Muscle layer of colon (tissue), 2 donors: ENCODE measurements around the gene LRRC34.

Experiments
- H3K27ac ChIP-seq: one replicate; pipeline ENCODE4 v1.7.0; 2013; ENCODE audit warnings: low read depth, mild to moderate bottlenecking, low read length, moderate library complexity
- H3K27me3 ChIP-seq, 2 donors: one replicate each; pipeline ENCODE4 v1.7.0; 2013; ENCODE audit warnings: low read length in 2 of 2, mild to moderate bottlenecking in 2 of 2; ENCODE audit not compliant: insufficient read depth in 2 of 2, control insufficient read depth in 1 of 2
- H3K36me3 ChIP-seq: one replicate; pipeline ENCODE4 v1.7.0; 2013; ENCODE audit warnings: mild to moderate bottlenecking, low read length; ENCODE audit not compliant: insufficient read depth
- H3K4me1 ChIP-seq: one replicate; pipeline ENCODE4 v1.7.0; 2013; ENCODE audit warnings: mild to moderate bottlenecking, low read length; ENCODE audit not compliant: insufficient read depth
- H3K4me3 ChIP-seq, 2 donors: one replicate each; pipeline ENCODE4 v1.7.0; 2013; ENCODE audit warnings: low read length in 2 of 2, low read depth in 1 of 2, mild to moderate bottlenecking in 1 of 2, moderate library complexity in 1 of 2
- H3K9ac ChIP-seq: one replicate; pipeline ENCODE4 v1.7.0; 2013; ENCODE audit warnings: low read length
- H3K9me3 ChIP-seq: one replicate; pipeline ENCODE4 v1.7.0; 2013; ENCODE audit warnings: mild to moderate bottlenecking, low read length
- donor health status: abdominal sarcoma.
- donor health status: Adenocarcinoma of cecum.

LRRC34 gene, protein sequence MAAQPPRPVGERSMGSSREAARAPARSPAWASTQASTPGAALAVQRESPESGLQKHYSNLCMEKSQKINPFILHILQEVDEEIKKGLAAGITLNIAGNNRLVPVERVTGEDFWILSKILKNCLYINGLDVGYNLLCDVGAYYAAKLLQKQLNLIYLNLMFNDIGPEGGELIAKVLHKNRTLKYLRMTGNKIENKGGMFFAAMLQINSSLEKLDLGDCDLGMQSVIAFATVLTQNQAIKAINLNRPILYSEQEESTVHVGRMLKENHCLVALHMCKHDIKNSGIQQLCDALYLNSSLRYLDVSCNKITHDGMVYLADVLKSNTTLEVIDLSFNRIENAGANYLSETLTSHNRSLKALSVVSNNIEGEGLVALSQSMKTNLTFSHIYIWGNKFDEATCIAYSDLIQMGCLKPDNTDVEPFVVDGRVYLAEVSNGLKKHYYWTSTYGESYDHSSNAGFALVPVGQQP

DNA sequence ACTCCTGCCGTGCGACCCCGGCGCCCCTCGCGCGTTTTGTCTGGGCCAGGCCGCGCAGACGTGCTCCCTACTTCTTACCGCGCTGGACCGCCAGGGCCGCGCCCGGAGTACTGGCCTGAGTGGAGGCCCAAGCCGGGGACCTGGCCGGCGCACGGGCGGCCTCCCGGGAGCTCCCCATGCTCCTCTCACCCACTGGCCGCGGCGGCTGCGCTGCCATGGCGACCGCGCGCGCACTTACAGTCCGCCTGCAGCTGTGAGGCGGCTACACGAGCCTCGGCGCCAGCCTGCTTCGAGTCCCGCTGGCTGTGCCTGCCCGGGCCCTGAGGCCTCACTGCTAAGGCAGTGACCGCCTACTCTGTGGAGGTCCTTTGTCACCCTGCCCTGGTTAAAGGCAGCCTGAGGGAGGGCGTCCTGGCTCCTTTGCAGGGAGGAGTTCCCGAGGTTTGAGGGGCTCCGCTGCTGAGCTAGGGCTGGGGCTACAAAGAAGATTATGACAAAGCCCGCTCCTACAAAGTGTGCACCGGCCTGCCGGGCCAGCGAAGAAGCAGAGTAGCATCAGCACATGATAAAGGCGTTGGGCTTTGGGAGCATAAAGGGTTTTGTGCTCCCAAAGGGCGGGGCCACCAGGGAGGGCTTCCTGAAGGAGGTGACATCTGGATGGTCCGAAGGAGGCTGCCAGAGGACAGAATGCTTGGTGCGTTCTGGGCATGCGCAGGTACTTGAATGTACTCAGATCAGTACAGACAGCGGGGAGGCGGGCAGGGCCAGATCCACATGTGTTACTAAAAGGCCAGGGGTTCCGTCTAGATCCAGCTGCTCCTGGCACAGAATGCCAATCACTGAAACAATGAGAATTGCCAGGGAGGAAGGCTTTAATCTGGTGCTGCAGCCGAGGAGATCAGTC is at the start of gene LRRC34, which contains the start of gene LRRIQ4:
LRRC34 (minus strand) TSS at position 573 of the 904 bp plus-strand sequence; CDS start at position 217, 356 bp downstream.
LRRIQ4 (plus strand) TSS at position 539 of the 904 bp plus-strand sequence. CDS start 9,052 bp downstream, outside the sequence.
- Histone ChIP-seq H3K4me3 (peak within 1 kb of the TSS; percentile 73 to 82), H3K27ac (peak within 1 kb of the TSS; percentile 82), H3K27me3 (no peaks in the 10 kb centered on the region), H3K9me3 (no peaks in the 10 kb centered on the region), H3K9ac (peak within 1 kb of the TSS; percentile 66), H3K36me3 (no peaks in the 10 kb centered on the region), H3K4me1 (peaks cover 15% of the 10 kb centered on the region)

DNA sequence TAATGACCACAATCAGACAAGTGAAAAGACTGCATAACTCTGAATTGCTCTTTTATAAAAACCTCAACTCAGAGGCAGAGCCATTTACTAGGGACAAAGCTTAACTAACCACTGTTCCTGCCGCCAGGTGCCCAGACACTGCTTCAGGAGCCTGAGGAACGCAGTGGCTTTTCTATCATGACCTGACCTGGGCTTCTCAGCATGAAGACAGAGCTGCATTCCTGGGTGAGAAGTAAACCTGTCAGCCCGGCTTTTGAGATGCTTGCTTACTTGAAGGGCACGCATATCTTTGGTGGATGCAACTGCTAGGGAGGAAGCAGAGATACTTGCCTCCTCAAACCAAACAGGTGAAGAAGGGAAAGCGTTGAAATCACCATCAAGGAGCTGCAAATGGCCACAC is 49.2 kb upstream of the LRRC34 start:
- no peak overlapping the region for H3K4me3 ChIP-seq

DNA sequence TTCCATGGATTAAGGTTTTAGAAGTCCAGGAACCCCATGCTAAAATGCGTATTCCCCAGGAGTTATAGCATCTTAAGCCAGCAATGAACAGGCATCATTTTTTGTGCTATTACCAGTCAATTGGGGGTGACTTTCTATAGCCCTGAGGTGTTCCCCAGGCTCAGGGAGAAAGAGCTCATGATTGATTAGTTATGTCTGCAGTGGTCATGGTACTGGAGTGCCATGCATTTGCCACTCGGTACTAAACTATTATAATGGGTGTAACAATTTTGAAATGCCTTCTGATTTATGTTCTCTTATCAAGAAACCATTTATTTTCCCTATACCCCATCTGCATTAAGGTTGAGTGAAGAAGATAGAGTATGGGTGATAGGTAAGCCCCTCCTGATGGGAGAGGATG is 45.1 kb upstream of the LRRC34 start:
- Histone ChIP-seq H3K4me1 (no peaks in the 10 kb centered on the region), H3K9me3 (no peaks in the 10 kb centered on the region), H3K4me3 (no peak overlapping the region), H3K27ac (no peak overlapping the region), H3K9ac (no peak overlapping the region), H3K36me3 (no peaks in the 10 kb centered on the region), H3K27me3 (no peaks in the 10 kb centered on the region)

More for the DNA sequence above, 49.2 kb upstream of the LRRC34 start:
- Histone ChIP-seq H3K4me1 (peaks cover 6% of the 10 kb centered on the region), H3K27ac (no peak overlapping the region), H3K27me3 (no peaks in the 10 kb centered on the region), H3K9me3 (no peaks in the 10 kb centered on the region), H3K9ac (no peak overlapping the region), H3K36me3 (no peaks in the 10 kb centered on the region)

DNA sequence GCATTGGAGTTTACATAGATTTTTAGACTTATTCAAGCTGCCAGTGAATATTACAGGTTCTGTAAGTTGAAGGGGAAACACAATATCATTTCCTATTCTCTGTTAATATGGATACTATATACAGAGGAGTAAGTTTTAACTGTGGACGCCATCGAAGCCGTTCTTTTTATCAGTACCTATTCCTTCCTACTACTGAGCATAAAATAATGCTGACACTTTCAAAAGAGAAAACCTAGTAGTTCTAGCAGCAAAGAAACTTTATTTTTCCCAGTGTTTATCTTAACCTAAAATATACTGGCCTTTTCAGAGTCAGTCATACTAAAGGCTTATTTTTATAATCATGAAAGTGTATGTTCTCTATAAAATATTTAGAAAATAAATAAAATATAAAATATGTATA is 42.8 kb upstream of the LRRC34 start:
- H3K36me3 ChIP-seq, result no peaks in the 10 kb centered on the region
- H3K4me1 ChIP-seq, result peaks cover 3% of the 10 kb centered on the region
- H3K27ac ChIP-seq, result no peak overlapping the region
- no peak overlapping the region for H3K9ac ChIP-seq
- no peaks in the 10 kb centered on the region for H3K27me3 ChIP-seq
- no peak overlapping the region for H3K4me3 ChIP-seq
- H3K9me3 ChIP-seq, result no peaks in the 10 kb centered on the region

DNA sequence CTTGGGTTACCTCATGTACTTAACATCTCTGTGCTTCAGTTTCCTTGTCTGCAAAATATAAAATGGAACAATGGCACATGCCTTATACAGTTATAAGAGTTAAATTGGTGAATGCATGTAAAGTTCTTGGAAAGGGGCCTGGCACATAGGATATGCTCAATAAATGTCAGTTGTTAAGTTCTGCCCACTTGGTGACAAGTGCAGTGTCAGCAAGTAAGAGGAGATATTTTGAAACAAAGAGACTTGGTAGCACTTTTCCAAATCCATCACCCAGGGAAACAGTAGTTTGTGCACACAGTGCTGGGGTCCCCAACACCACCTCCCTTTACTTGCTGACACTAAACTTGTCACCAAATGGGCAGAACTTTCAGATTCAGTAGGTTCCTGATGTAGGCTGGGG is 37.9 kb upstream of the LRRC34 start:
- Histone ChIP-seq H3K9me3 (no peaks in the 10 kb centered on the region), H3K36me3 (no peaks in the 10 kb centered on the region), H3K4me1 (peaks cover 3% of the 10 kb centered on the region), H3K4me3 (no peak overlapping the region), H3K9ac (no peak overlapping the region), H3K27me3 (no peaks in the 10 kb centered on the region), H3K27ac (no peak overlapping the region)

DNA sequence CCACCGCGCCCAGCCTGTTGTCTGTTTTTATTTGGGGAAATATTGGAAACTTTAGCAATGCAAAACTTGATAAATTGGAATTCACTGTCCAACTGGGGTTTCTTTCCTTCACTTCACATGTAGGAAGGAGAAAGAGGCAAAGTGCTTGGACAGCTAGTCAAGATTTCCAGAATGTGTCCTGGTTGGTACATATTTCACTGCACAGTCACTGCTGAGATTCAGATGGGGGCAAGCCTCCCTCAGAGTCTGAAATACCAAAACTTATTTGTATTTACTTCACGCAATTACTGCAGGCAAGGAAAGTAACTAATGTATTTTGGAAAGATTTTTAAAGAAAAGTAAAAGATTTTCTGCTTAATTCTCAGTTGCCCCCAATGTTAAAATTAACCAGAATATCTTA is 36.0 kb upstream of the LRRC34 start:
- no peak overlapping the region for H3K9ac ChIP-seq
- H3K4me1 ChIP-seq, result peaks cover 3% of the 10 kb centered on the region
- no peak overlapping the region for H3K27ac ChIP-seq
- H3K9me3 ChIP-seq, result no peaks in the 10 kb centered on the region
- H3K27me3 ChIP-seq, result no peaks in the 10 kb centered on the region
- no peak overlapping the region for H3K4me3 ChIP-seq
- H3K36me3 ChIP-seq, result no peaks in the 10 kb centered on the region

DNA sequence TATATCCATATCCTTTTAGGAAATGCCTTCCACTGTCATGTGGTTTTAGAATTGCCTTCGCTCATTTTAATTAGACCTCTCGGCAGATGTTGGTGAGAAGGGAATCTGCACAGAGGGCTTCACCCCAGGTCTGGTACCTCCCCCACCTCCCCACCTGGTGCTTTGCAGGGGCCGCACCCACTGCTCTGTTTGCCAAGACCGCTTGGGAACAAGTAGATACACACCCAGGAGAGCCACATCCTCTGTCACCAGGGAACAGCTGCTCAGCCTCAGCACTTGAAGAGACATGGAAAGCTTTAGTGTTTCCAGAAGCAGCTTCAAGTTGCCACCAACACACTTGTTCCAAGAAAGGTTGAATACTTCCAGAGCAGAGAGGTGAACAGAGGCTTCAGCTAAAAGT is 35.2 kb upstream of the LRRC34 start:
- H3K4me3 ChIP-seq, result no peak overlapping the region
- no peak overlapping the region for H3K27ac ChIP-seq
- no peaks in the 10 kb centered on the region for H3K27me3 ChIP-seq
- H3K9me3 ChIP-seq, result no peaks in the 10 kb centered on the region
- H3K9ac ChIP-seq, result no peak overlapping the region
- H3K4me1 ChIP-seq, result peaks cover 3% of the 10 kb centered on the region
- H3K36me3 ChIP-seq, result no peaks in the 10 kb centered on the region

DNA sequence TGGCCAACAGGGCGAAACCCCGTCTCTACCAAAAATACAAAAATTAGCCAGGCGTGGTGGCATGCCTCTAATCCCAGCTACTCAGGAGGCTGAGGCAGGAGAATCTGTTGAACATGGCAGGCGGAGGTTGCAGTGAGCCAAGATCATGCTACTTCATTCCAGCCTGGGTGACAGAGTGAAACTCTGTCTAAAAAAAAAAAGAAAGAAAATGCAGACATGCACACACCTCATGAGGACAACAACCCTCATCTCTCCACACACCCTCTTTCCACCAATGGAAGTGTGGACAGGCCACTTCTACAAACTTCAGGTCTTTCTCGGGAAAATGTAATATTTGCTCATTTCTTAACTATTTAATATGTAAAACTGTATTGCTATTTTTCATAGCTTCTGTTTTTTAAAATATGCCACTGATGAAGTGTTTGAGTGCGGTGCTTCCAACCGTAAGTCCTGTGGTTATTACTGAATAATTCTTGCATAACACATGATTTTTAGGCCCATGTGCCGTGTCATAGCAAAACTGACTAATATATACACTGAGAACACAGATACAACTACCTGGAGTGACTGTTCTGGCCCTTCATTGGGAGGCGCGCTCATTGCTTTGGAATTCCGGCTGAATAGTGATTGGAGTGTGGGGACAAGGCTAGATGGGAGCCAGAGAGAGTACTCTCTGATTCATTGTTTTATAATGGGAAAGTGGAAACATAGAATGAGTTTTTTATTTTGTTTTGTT is 33.9 kb upstream of the LRRC34 start:
- Histone ChIP-seq H3K9ac (no peak overlapping the region), H3K36me3 (no peaks in the 10 kb centered on the region), H3K27me3 (no peaks in the 10 kb centered on the region), H3K4me1 (peaks cover 1% of the 10 kb centered on the region), H3K27ac (no peak overlapping the region), H3K4me3 (no peak overlapping the region), H3K9me3 (no peaks in the 10 kb centered on the region)

DNA sequence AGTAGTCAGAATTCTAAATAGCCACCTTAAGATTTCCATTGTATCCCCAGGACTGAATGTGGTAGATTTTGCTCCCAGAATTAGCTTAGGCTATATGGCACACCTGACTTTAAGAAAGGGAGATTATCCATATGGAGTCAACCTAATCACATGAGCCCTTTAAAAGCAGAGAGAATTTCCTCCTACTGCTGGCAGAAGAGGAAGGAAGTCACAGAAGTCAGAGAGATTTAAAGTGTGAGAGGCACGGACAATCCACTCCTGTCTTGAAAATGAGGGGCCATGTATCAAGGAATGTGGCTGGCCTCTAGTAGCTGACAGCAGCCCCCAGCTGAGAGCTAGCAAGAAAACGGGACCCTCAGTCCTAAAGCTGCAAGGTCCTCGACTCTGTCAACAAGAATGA is 30.3 kb upstream of the LRRC34 start:
- Histone ChIP-seq H3K9me3 (no peaks in the 10 kb centered on the region), H3K4me3 (no peak overlapping the region), H3K36me3 (no peaks in the 10 kb centered on the region), H3K27ac (no peak overlapping the region), H3K4me1 (no peaks in the 10 kb centered on the region), H3K9ac (no peak overlapping the region), H3K27me3 (no peaks in the 10 kb centered on the region)

DNA sequence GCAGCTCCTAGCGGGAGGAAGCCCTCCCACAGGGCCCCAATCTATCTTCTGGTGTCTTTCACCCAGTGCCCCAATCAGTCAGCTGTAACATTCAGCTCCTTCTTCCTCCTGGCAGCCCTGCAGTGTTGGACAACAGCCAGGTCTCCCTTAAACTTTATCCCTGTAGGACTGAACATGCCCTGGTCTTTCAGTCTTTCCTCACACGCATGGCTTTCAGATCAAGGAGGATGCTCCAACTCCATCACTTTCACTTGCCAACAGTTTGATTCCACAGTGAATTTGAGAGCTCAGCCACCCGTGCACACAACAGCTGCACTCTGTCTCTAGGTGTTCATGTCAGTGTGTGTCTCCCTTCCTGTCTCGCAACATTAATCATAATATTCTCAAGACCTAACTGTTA is 28.5 kb upstream of the LRRC34 start:
- Histone ChIP-seq H3K9me3 (no peaks in the 10 kb centered on the region), H3K36me3 (no peaks in the 10 kb centered on the region), H3K27me3 (no peaks in the 10 kb centered on the region), H3K4me3 (no peak overlapping the region), H3K27ac (no peak overlapping the region), H3K9ac (no peak overlapping the region), H3K4me1 (no peaks in the 10 kb centered on the region)

DNA sequence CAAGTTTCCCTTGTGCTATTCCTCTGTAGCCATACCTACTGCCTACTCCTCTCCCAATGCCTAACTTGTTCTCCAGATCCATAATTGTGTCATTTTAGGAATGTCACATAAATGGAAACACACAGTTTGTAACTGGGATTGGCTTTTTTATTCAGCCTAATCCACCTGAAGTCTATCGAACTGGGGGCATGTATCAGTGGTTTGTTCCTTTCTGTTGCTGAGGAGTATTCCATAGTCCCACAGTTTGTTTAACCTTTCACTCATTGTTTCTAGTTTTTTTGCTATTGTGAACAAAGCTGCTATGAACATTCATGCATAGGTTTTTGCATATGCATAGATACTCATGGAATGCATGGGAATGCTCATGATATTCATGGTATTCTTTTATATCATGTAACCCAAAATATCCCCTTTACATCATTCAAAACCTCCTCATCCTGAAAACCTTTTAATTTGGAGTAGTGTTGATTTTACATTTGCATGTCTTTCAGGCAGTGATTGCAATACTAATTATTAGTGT is 25.9 kb upstream of the LRRC34 start:
- H3K4me3 ChIP-seq, result no peak overlapping the region

More for the DNA sequence above, 25.9 kb upstream of the LRRC34 start:
- H3K27me3 ChIP-seq, result no peaks in the 10 kb centered on the region
- no peaks in the 10 kb centered on the region for H3K36me3 ChIP-seq
- H3K9me3 ChIP-seq, result no peaks in the 10 kb centered on the region
- no peaks in the 10 kb centered on the region for H3K4me1 ChIP-seq
- H3K27ac ChIP-seq, result no peak overlapping the region
- no peak overlapping the region for H3K9ac ChIP-seq
